ENCODE measurements around the gene PCDHGB6.
A peak's percentile ranks its signal among the peaks of the same experiment; 100 is the strongest.
"Not testable (repeated sequence)": the region's sequence is repeated elsewhere in the genome, so short reads cannot be mapped to it uniquely, and the experiment has no call there.

Gene PCDHGB6

GRCh38 chr5:141415275-141415618, 7.4 kb downstream of the PCDHGB6 start:
- H3K14ac ChIP-seq (ENCODE audit: low read length); H3K23ac ChIP-seq (ENCODE audit: low read depth, low read length, poor library complexity); H4K91ac ChIP-seq (ENCODE audit: low read depth, low read length, poor library complexity); H4K8ac ChIP-seq (ENCODE audit: low read depth, low read length); H3K27me3 ChIP-seq (ENCODE audit: control insufficient read depth in 3 of 3, insufficient read depth in 3 of 3, low read depth in 1 of 3, low read length in 3 of 3); H3K18ac ChIP-seq (ENCODE audit: low read length); H3K4ac ChIP-seq (ENCODE audit: low read length); H3K27ac ChIP-seq (replicated peaks; ENCODE audit: low read length); H2BK12ac ChIP-seq (ENCODE audit: low read length); H3K79me1 ChIP-seq (ENCODE audit: low read depth, low read length); DNase-seq (ENCODE audit: low spot score); H3K4me3 ChIP-seq (ENCODE audit: low read length in 2 of 2); H2AK5ac ChIP-seq (ENCODE audit: low read depth, low read length); H2AFZ ChIP-seq (ENCODE audit: low read length); H2BK120ac ChIP-seq (ENCODE audit: low read depth, low read length); H3K4me1 ChIP-seq (ENCODE audit: control insufficient read depth in 2 of 2, insufficient read depth in 1 of 2, low read depth in 1 of 2, low read length in 2 of 2); H3K4me2 ChIP-seq (ENCODE audit: insufficient read depth, low read length, poor library complexity, severe bottlenecking); H2BK5ac ChIP-seq (ENCODE audit: low read length); H3K9ac ChIP-seq (ENCODE audit: low read depth, low read length, poor library complexity); H2BK15ac ChIP-seq (ENCODE audit: low read length): not testable (repeated sequence)
- WGBS, 2 donors (ENCODE audit: extremely low coverage in 2 of 2, insufficient read length in 2 of 2, insufficient replicate concordance in 1 of 2), result no CpG with 5 or more reads among the region's 24 CpGs
- Histone ChIP-seq H3K36me3 (replicated peaks in 1 of 2; ENCODE audit: control insufficient read depth in 2 of 2, insufficient read depth in 2 of 2, low read length in 2 of 2) (peaks cover 32 to 66% of the 10 kb centered on the region in 2 donors), H3K9me3 (replicated peaks in 1 of 2; ENCODE audit: control insufficient read depth in 2 of 2, insufficient read depth in 1 of 2, low read depth in 1 of 2, low read length in 2 of 2) (peaks cover 53 to 96% of the 10 kb centered on the region in 2 donors)

- not testable (repeated sequence) for H4K8ac ChIP-seq (ENCODE audit: low read depth, low read length); H3K27me3 ChIP-seq (ENCODE audit: control insufficient read depth in 3 of 3, insufficient read depth in 3 of 3, low read depth in 1 of 3, low read length in 3 of 3); H2BK12ac ChIP-seq (ENCODE audit: low read length); H2BK5ac ChIP-seq (ENCODE audit: low read length); H3K4ac ChIP-seq (ENCODE audit: low read length); H4K91ac ChIP-seq (ENCODE audit: low read depth, low read length, poor library complexity); H2AK5ac ChIP-seq (ENCODE audit: low read depth, low read length); H2BK15ac ChIP-seq (ENCODE audit: low read length); H3K9ac ChIP-seq (ENCODE audit: low read depth, low read length, poor library complexity); H3K14ac ChIP-seq (ENCODE audit: low read length); H2BK120ac ChIP-seq (ENCODE audit: low read depth, low read length); H3K4me1 ChIP-seq (ENCODE audit: control insufficient read depth in 2 of 2, insufficient read depth in 1 of 2, low read depth in 1 of 2, low read length in 2 of 2); H3K4me2 ChIP-seq (ENCODE audit: insufficient read depth, low read length, poor library complexity, severe bottlenecking); H3K27ac ChIP-seq (replicated peaks; ENCODE audit: low read length); H3K79me1 ChIP-seq (ENCODE audit: low read depth, low read length); H3K23ac ChIP-seq (ENCODE audit: low read depth, low read length, poor library complexity)
- Histone ChIP-seq H3K9me3 (replicated peaks in 1 of 2; ENCODE audit: control insufficient read depth in 2 of 2, insufficient read depth in 1 of 2, low read depth in 1 of 2, low read length in 2 of 2) (peaks cover 62 to 97% of the 10 kb centered on the region in 2 donors), H2AFZ (ENCODE audit: low read length) (peak within 1 kb of the TSS; percentile 55), H3K4me3 (ENCODE audit: low read length in 2 of 2) (peak within 1 kb of the TSS; percentile 45 to 71), H3K18ac (ENCODE audit: low read length) (peak within 1 kb of the TSS; percentile 54), H3K36me3 (replicated peaks in 1 of 2; ENCODE audit: control insufficient read depth in 2 of 2, insufficient read depth in 2 of 2, low read length in 2 of 2) (peaks cover 47 to 71% of the 10 kb centered on the region in 2 donors)
- peak; percentile 38 for DNase-seq (ENCODE audit: low spot score)
- WGBS, 2 donors (ENCODE audit: extremely low coverage in 2 of 2, insufficient read length in 2 of 2, insufficient replicate concordance in 1 of 2), result no CpG with 5 or more reads among the region's 47 CpGs
Measured at GRCh38 chr5:141417494-141418172, 9.8 kb downstream of the PCDHGB6 start, which contains the start of gene PCDHGB7. PCDHGB7 (plus strand) TSS chr5:141417677; CDS start chr5:141417860, 183 bp downstream.

- Histone ChIP-seq H2AFZ (ENCODE audit: low read length) (no peak overlapping the region), H3K36me3 (replicated peaks in 1 of 2; ENCODE audit: control insufficient read depth in 2 of 2, insufficient read depth in 2 of 2, low read length in 2 of 2) (peaks cover 43 to 67% of the 10 kb centered on the region in 2 donors), H2BK5ac (ENCODE audit: low read length) (no peak overlapping the region), H3K18ac (ENCODE audit: low read length) (peak overlapping the region; percentile 38), H3K4ac (ENCODE audit: low read length) (peak overlapping the region; percentile 37), H2BK120ac (ENCODE audit: low read depth, low read length) (no peak overlapping the region), H4K91ac (ENCODE audit: low read depth, low read length, poor library complexity) (no peak overlapping the region), H3K27me3 (ENCODE audit: control insufficient read depth in 3 of 3, insufficient read depth in 3 of 3, low read depth in 1 of 3, low read length in 3 of 3) (no peaks in the 10 kb centered on the region), H3K14ac (ENCODE audit: low read length) (peak overlapping the region; percentile 71), H2BK15ac (ENCODE audit: low read length) (no peak overlapping the region), H3K23ac (ENCODE audit: low read depth, low read length, poor library complexity) (peak overlapping the region; percentile 85), H3K27ac (replicated peaks; ENCODE audit: low read length) (no peak overlapping the region), H3K9me3 (replicated peaks in 1 of 2; ENCODE audit: control insufficient read depth in 2 of 2, insufficient read depth in 1 of 2, low read depth in 1 of 2, low read length in 2 of 2) (peaks cover 57 to 97% of the 10 kb centered on the region in 2 donors), H3K79me1 (ENCODE audit: low read depth, low read length) (peaks cover 10% of the 10 kb centered on the region), H2BK12ac (ENCODE audit: low read length) (peak overlapping the region; percentile 73), H3K4me2 (ENCODE audit: insufficient read depth, low read length, poor library complexity, severe bottlenecking) (no peak overlapping the region), H4K8ac (ENCODE audit: low read depth, low read length) (peak overlapping the region; percentile 92), H3K4me3 (ENCODE audit: low read length in 2 of 2) (peak overlapping the region in 1 of 2 donors; percentile 57), H2AK5ac (ENCODE audit: low read depth, low read length) (peak overlapping the region; percentile 56), H3K9ac (ENCODE audit: low read depth, low read length, poor library complexity) (no peak overlapping the region), H3K4me1 (ENCODE audit: control insufficient read depth in 2 of 2, insufficient read depth in 1 of 2, low read depth in 1 of 2, low read length in 2 of 2) (no peaks in the 10 kb centered on the region)
- no peak for DNase-seq (ENCODE audit: low spot score)
- whole genome bisulfite sequencing, 2 donors (ENCODE audit: extremely low coverage in 2 of 2, insufficient read length in 2 of 2, insufficient replicate concordance in 1 of 2), result no CpG with 5 or more reads among the region's 74 CpGs
Measured at GRCh38 chr5:141419074-141419880, 11.5 kb downstream of the PCDHGB6 start.

GRCh38 chr5:141420855-141421488, 13.2 kb downstream of the PCDHGB6 start, which contains the start of gene PCDHGA11:
PCDHGA11 (plus strand) TSS chr5:141421051; CDS start chr5:141421228, 177 bp downstream.
- DNase-seq (ENCODE audit: low spot score), result no peak
- H4K91ac ChIP-seq (ENCODE audit: low read depth, low read length, poor library complexity), result no peak within 1 kb of the TSS
- no peak within 1 kb of the TSS for H4K8ac ChIP-seq (ENCODE audit: low read depth, low read length)
- no peak within 1 kb of the TSS for H2AFZ ChIP-seq (ENCODE audit: low read length)
- no peak within 1 kb of the TSS for H3K23ac ChIP-seq (ENCODE audit: low read depth, low read length, poor library complexity)
- peak within 1 kb of the TSS in 1 of 2 donors; percentile 56 for H3K4me3 ChIP-seq (ENCODE audit: low read length in 2 of 2)
- H3K4me2 ChIP-seq (ENCODE audit: insufficient read depth, low read length, poor library complexity, severe bottlenecking), result no peak within 1 kb of the TSS
- H2BK12ac ChIP-seq (ENCODE audit: low read length), result no peak within 1 kb of the TSS
- WGBS, 2 donors (ENCODE audit: extremely low coverage in 2 of 2, insufficient read length in 2 of 2, insufficient replicate concordance in 1 of 2), result no CpG with 5 or more reads among the region's 42 CpGs
- no peak within 1 kb of the TSS for H3K18ac ChIP-seq (ENCODE audit: low read length)
- peaks cover 10% of the 10 kb centered on the region for H3K79me1 ChIP-seq (ENCODE audit: low read depth, low read length)
- H2BK120ac ChIP-seq (ENCODE audit: low read depth, low read length), result no peak within 1 kb of the TSS
- peaks cover 50 to 99% of the 10 kb centered on the region in 2 donors for H3K9me3 ChIP-seq (replicated peaks in 1 of 2; ENCODE audit: control insufficient read depth in 2 of 2, insufficient read depth in 1 of 2, low read depth in 1 of 2, low read length in 2 of 2)
- no peaks in the 10 kb centered on the region for H3K27me3 ChIP-seq (ENCODE audit: control insufficient read depth in 3 of 3, insufficient read depth in 3 of 3, low read depth in 1 of 3, low read length in 3 of 3)
- H3K27ac ChIP-seq (replicated peaks; ENCODE audit: low read length), result no peak within 1 kb of the TSS
- no peaks in the 10 kb centered on the region for H3K4me1 ChIP-seq (ENCODE audit: control insufficient read depth in 2 of 2, insufficient read depth in 1 of 2, low read depth in 1 of 2, low read length in 2 of 2)
- H3K9ac ChIP-seq (ENCODE audit: low read depth, low read length, poor library complexity), result no peak within 1 kb of the TSS
- H2BK5ac ChIP-seq (ENCODE audit: low read length), result no peak within 1 kb of the TSS
- no peak within 1 kb of the TSS for H3K14ac ChIP-seq (ENCODE audit: low read length)
- H3K4ac ChIP-seq (ENCODE audit: low read length), result no peak within 1 kb of the TSS
- H2AK5ac ChIP-seq (ENCODE audit: low read depth, low read length), result no peak within 1 kb of the TSS
- H3K36me3 ChIP-seq (replicated peaks in 1 of 2; ENCODE audit: control insufficient read depth in 2 of 2, insufficient read depth in 2 of 2, low read length in 2 of 2), result peaks cover 38 to 75% of the 10 kb centered on the region in 2 donors
- H2BK15ac ChIP-seq (ENCODE audit: low read length), result no peak within 1 kb of the TSS
